DLD1 (cell line): ENCODE results near the gene HINT3.
"Not testable (repeated sequence)": the region's sequence is repeated elsewhere in the genome, so short reads cannot be mapped to it uniquely, and the experiment has no call there.

Source experiments
- in situ Hi-C: cut with HindIII; loops from 2 replicates; pipeline ENCODE4 v1.10.0; 2017; ENCODE audit warnings: low sequenced_read_pairs

The HINT3 gene

DNA sequence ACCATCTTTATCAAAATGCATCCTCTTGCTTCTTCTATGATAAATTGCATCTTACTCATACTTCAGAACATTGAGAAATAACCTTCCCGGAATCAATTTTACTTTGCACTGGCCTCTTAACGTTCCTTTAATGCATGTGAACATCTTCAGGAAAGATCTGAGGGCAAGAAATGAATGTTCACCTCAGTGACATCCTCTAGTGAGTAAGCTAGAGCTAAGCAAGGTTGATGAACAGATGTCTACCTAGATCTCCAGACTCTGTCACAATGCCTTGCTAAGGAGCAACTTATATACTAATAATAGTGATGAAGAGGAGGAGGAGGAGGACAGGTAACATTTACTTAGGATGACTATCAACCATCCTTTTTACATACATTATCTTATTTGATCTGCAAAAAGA is 16.8 kb upstream of the HINT3 start:
- in situ Hi-C loops, result no loop called here

DNA sequence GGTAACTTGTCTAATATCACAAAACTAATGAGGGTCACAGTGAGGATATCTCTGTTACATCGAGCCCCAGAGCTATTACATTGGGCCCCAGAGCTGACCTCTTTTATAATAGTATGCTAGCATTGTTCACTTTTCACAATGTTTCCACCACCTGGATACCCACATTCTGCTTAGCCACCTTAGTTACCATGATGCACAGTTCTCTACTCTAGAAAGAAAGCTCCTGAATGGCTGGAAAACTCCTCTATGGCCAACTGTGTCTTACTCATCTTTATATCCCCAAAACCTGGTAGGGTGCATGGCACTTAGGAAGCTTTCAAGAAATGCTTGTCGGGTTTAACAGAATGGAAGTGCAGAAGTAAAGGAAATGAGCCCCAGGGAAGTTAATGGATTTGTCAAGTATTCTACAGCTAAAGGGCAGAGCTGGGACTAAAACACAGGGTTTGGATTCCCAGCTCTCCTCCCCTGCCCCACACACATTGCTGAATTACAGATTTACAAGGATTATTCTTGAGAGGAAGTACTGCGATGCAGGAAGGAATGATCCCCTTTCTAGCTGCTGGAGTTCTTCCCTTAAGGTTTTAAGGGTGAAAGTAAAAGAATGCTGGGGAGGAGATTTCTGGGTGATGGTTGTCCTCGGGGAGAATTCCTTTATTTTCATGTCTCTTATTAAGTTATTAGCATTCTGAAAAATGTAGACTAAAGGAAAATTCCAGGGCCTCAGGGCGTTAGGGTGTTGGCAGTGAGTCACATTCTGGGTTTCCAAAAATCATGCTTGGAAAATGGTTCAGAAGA is 16.1 kb upstream of the HINT3 start:
- in situ Hi-C loops, result no loop called here

- in situ Hi-C loops, result no loop called here
These were observed 13.7 kb upstream of the HINT3 start for GRCh38 chr6:125942672-125943527.

- in situ Hi-C loops, result no loop called here
These were observed 12.8 kb upstream of the HINT3 start for GRCh38 chr6:125943528-125944433.

DNA sequence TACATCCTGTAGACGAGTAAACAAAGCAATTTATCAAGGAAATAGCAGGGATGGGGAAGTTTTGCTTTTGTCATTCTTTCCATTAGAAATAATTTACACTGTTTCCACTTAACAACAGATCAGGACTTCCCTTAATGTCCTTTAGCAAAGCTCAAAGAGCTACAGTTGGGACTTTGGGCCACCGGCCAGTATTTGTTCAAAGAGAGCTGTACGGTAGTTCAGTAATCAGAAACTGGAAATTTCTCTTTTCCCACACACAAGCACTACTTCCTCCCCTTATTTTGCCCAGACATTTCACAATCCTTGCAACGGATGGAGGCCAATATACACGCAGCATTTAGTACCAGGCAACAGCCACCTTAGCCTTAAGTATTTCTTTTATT is 12.1 kb upstream of the HINT3 start:
- in situ Hi-C loops, result no loop called here

DNA sequence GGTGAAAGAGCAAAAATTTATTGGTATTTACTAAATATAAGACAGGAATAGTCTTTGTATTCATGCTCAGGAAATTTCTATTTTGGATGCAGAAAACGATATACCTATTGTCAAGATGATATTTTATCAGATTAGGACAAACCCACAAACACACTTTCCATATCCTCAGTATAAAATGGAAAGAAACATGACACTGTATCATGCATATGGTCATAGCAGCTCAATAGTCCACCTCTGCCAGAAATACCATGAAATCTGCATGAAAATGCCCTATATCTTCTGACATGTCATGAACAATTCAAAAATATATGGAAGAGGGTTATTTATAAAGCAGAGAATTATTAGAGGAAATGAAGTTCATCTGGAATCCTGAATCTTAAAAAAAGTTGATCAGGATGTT is 11.7 kb upstream of the HINT3 start:
- in situ Hi-C loops, result no loop called here

GRCh38 chr6:125945378-125946141 is 11.0 kb upstream of the HINT3 start:
- in situ Hi-C loops, result no loop called here

- in situ Hi-C loops, result no loop called here
These were observed 9.0 kb upstream of the HINT3 start for GRCh38 chr6:125947615-125948014.

DNA sequence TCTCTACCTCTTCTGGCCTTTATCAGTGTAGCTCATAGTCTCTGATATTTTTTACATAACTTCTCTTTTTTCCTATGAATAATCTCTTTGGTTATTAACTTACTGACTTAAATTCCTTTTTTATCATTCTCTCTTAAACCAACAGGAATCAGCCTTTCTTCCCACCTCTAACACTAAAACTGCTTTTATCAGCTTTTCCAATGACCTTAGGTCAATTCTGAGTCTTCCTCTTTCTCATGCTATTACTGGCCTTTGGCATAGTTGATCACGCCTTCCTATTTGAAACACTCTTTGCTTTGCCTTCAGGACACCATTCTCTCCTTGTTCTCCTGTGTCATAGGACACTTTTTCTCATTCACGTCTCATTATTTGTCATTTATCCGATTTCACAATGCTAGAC is 8.1 kb upstream of the HINT3 start:
- in situ Hi-C loops, result no loop called here

GRCh38 chr6:125949069-125949468 is 7.5 kb upstream of the HINT3 start:
- in situ Hi-C loops, result no loop called here

GRCh38 chr6:125950293-125950692 is 6.3 kb upstream of the HINT3 start:
- in situ Hi-C loops, result no loop called here

DNA sequence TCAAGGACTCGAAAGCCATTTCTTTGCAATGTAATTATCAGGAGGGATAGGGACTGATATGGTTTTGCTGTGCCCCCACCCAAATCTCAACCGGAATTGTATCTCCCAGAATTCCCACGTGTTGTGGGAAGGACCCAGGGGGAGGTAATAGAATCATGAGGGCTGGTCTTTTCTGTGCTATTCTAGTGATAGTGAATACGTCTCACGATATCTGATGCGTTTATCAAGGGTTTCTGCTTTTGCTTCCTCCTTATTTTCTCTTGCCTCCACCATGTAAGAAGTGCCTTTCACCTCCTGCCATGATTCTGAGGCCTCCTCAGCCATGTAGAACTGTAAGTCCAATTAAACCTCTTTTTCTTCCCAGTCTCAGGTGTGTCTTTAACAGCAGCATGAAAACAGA is 5.9 kb upstream of the HINT3 start:
- in situ Hi-C loops, result not testable (repeated sequence)

DNA sequence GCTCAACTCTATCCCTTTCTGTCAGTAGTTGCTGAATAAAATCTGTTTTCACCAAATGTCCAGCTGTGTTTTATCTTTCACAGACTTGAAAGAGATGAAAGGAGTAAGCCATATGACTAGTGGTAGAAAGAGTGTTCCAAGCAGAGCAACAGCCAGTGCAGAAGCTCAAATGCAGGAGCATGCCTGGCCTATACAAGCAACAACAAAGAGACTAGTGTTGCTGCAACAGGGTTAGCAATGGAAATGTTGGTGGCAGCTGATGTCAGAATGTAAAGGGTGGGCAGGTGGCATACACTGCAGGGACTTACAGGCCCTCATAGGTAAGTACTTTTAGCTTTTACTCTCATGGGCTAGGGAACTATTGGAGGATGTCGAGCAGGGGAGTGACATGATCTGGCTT is 5.2 kb upstream of the HINT3 start:
- in situ Hi-C loops, result no loop called here

DNA sequence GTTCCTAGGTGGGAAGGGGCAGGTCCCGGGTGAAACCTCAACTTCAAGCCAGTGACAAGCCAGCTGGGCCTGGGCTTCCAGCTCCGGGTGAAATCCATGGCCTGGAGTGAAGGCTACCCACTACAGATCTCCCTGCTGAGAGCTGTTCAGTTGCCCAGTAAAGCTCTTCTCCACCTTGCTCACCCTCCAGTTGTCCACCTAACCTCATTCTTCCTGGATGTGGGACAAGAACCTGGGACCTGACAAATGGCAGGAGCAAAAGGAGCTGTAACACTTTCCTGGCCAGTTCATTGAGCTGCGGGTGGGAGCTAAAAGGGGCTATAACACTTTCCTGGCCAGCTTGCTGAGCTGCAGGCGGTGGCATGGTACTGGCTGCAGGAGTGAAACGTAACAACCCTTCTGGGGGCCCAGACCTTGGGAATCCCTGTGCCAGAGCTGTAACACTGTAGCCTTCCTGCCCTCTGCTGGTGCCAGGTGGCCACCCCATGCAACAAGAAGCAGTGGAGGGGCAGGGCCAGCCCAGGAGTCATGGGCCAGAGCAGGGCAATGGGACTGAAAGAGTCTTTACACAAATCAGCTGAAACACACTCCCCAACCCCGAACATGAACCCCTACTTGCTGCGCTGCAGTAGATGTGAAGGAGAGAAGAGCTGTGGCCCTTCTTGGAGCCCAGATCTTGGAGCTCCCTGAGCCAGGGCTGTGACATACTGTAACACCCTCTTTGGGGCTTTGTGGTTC is 3.6 kb upstream of the HINT3 start:
- in situ Hi-C loops, result no loop called here

DNA sequence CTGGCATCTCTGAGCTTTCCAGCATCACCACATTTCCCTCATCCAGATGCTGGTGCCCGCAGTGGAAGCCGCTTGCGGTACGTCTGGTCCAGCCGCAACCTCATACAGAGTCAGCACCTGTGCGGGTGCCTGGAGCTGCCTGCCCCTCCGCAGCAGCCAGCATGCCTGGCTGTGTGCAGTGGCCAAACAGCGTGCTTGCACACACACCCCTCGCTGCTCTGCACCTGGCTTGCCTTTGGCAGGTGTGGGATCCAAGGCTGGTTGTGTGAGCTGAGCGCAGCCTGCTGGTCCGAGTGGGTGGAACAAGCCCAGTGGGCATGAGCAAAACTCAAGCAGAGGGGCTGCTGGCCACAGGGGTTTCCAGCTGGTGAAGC is 3.1 kb upstream of the HINT3 start:
- in situ Hi-C loops, result no loop called here

DNA sequence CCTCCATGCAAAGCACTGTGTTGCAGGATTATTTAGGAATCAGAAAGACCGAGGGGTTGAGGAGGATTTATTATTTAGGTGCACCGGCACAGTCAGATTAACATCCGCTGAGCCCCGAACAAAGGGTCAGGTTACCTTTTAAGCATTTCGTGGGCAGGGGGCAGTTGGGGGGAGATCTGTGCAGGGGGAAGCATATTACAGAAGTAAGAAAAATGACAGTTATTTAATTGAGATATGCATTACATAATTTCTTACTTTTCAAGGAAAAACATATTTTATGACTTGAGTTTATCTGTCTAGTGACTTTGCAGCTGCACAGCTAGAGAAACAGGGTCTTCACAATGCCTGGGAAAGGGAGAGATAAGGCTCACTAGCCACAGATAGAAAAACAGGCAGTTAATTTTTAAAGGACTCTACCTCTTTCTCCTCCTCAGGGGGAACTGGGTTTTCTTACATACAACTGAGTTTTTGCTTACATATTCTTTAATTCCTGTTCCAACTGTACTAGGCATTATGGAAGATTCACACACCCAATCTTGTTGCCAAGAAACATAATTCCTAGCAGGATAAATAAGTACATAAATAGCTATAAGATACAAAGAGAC is 1.7 kb upstream of the HINT3 start:
- in situ Hi-C loops, result no loop called here

DNA sequence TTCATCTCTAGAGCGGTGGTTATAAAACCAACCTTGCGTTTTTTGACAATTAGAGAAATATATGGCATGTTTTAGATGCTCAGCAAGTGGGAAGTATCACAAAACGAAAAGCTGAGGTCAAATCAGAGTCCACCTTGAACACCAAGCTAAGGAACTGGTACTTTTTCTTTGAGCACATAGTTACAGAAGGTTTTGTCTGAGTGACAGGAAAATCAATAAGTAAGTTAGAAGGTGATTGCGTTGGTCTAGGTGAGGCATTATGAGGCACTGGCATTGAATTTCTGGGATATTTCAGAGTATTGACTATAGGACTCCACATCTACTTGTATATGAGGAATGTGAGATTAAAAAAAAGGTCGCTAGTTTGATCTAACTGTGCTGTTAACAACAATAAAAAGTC is 597 bp upstream of the HINT3 start:
- in situ Hi-C loops, result no loop called here

- in situ Hi-C loops, result no loop called here
These were observed 772 bp downstream of the HINT3 start for GRCh38 chr6:125957391-125957693.

- in situ Hi-C loops, result no loop called here
These were observed 1.3 kb downstream of the HINT3 start for GRCh38 chr6:125957845-125958244.

- in situ Hi-C loops, result no loop called here
These were observed 2.5 kb downstream of the HINT3 start for GRCh38 chr6:125959041-125959440.
